HG03135 (cell line): ENCODE data around the gene MIA2.
"Not testable (repeated sequence)": the region's sequence is repeated elsewhere in the genome, so short reads cannot be mapped to it uniquely, and the experiment has no call there.

Experiments used
- ATAC-seq: cut with Tn5 transposase; IDR thresholded peaks from one replicate; pipeline ENCODE4 v1.9.1; 2021; ENCODE audit warnings: mild to moderate bottlenecking, moderate library complexity; ENCODE audit not compliant: unreplicated experiment

Gene MIA2

GRCh38 chr14:39229601-39230110 lies 4.1 kb upstream of the MIA2 start:
- ATAC-seq, result no peak

GRCh38 chr14:39230416-39231035 lies 3.2 kb upstream of the MIA2 start:
- ATAC-seq, result no peak

- ATAC-seq, result not testable (repeated sequence)
These were observed 1.8 kb upstream of the MIA2 start for GRCh38 chr14:39231751-39232553.

GRCh38 chr14:39232554-39233415 lies 930 bp upstream of the MIA2 start:
- peak; percentile 56 for ATAC-seq

- not testable (repeated sequence) for ATAC-seq
These were observed 1.3 kb downstream of the MIA2 start for GRCh38 chr14:39234986-39235385.

GRCh38 chr14:39235466-39235865 lies 1.8 kb downstream of the MIA2 start:
- not testable (repeated sequence) for ATAC-seq

- no peak for ATAC-seq
These were observed 7.1 kb downstream of the MIA2 start for GRCh38 chr14:39240769-39241168.

GRCh38 chr14:39241637-39242036 lies 7.9 kb downstream of the MIA2 start:
- no peak for ATAC-seq

- ATAC-seq, result no peak
These were observed 10.1 kb downstream of the MIA2 start for GRCh38 chr14:39243831-39244230.

- ATAC-seq, result no peak
These were observed 12.9 kb downstream of the MIA2 start for GRCh38 chr14:39246618-39247017.

GRCh38 chr14:39247256-39247655 lies 13.5 kb downstream of the MIA2 start:
- ATAC-seq, result no peak

- no peak for ATAC-seq
These were observed 17.8 kb downstream of the MIA2 start for GRCh38 chr14:39251547-39251946.

GRCh38 chr14:39257388-39257787 lies 23.7 kb downstream of the MIA2 start:
- not testable (repeated sequence) for ATAC-seq

GRCh38 chr14:39258782-39259545 lies 25.2 kb downstream of the MIA2 start:
- ATAC-seq, result no peak

GRCh38 chr14:39260161-39260560 lies 26.4 kb downstream of the MIA2 start:
- not testable (repeated sequence) for ATAC-seq

- ATAC-seq, result not testable (repeated sequence)
These were observed 28.5 kb downstream of the MIA2 start for GRCh38 chr14:39262214-39262613.

GRCh38 chr14:39264057-39264456 lies 30.3 kb downstream of the MIA2 start:
- no peak for ATAC-seq

GRCh38 chr14:39264558-39264957 lies 30.8 kb downstream of the MIA2 start:
- no peak for ATAC-seq

- ATAC-seq, result no peak
These were observed 31.3 kb downstream of the MIA2 start for GRCh38 chr14:39265033-39265432.

GRCh38 chr14:39265806-39266524 lies 32.2 kb downstream of the MIA2 start:
- ATAC-seq, result no peak
